Parathyroid adenoma (tissue), 2 donors: ENCODE data around the gene GOLPH3.
"Not testable (repeated sequence)": the region's sequence is repeated elsewhere in the genome, so short reads cannot be mapped to it uniquely, and the experiment has no call there.

Source experiments
- H2AFZ ChIP-seq: fragments of 300-600 bp; sonication (generic); one replicate; pipeline ENCODE4 v1.7.0; 2017; ENCODE audit warnings: antibody characterized with exemption, mild to moderate bottlenecking
- H3K27ac ChIP-seq: fragments of 300-600 bp; sonication (generic); one replicate; pipeline ENCODE4 v1.7.0; 2017
- H3K27me3 ChIP-seq: fragments of 300-600 bp; sonication (generic); one replicate; pipeline ENCODE4 v1.7.0; 2017; ENCODE audit warnings: low read length; ENCODE audit not compliant: control insufficient read depth, insufficient read depth
- H3K36me3 ChIP-seq: fragments of 300-600 bp; sonication (generic); one replicate; pipeline ENCODE4 v1.7.0; 2017; ENCODE audit warnings: low read length; ENCODE audit not compliant: control insufficient read depth, insufficient read depth
- H3K4me1 ChIP-seq: fragments of 300-600 bp; sonication (generic); one replicate; pipeline ENCODE4 v1.7.0; 2017; ENCODE audit warnings: control low read depth
- H3K4me2 ChIP-seq: fragments of 300-600 bp; sonication (generic); one replicate; pipeline ENCODE4 v1.7.0; 2017; ENCODE audit warnings: low read length
- H3K4me3 ChIP-seq: fragments of 300-600 bp; sonication (generic); one replicate; pipeline ENCODE4 v1.7.0; 2017; ENCODE audit warnings: low read depth, low read length
- H3K79me2 ChIP-seq: fragments of 300-600 bp; sonication (generic); one replicate; pipeline ENCODE4 v1.7.0; 2017; ENCODE audit warnings: control low read depth
- H3K9ac ChIP-seq: fragments of 300-600 bp; sonication (generic); one replicate; pipeline ENCODE4 v1.7.0; 2017; ENCODE audit warnings: mild to moderate bottlenecking
- H3K9me3 ChIP-seq: fragments of 300-600 bp; sonication (generic); one replicate; pipeline ENCODE4 v1.7.0; 2017; ENCODE audit warnings: low read length; ENCODE audit not compliant: control insufficient read depth
- CTCF ChIP-seq: fragments of 300-600 bp; sonication (generic); IDR thresholded peaks from one replicate; pipeline ENCODE4 v1.7.0; 2017; ENCODE audit warnings: antibody characterized with exemption, mild to moderate bottlenecking
- donor health status: primary hyperparathyroidism.

Gene GOLPH3

GRCh38 chr5:32126691-32127090 is 47.4 kb downstream of the GOLPH3 start:
- no peak overlapping the region for H3K9ac ChIP-seq
- H3K9me3 ChIP-seq = no peaks in the 10 kb centered on the region
- no peaks in the 10 kb centered on the region for H3K36me3 ChIP-seq
- H3K4me3 ChIP-seq = no peak overlapping the region
- no peaks in the 10 kb centered on the region for H3K27me3 ChIP-seq
- no peak overlapping the region for H3K27ac ChIP-seq
- H3K4me2 ChIP-seq = no peak overlapping the region
- TF ChIP-seq CTCF = no peak
- H3K4me1 ChIP-seq = no peaks in the 10 kb centered on the region
- H2AFZ ChIP-seq = no peak overlapping the region
- H3K79me2 ChIP-seq = peaks cover 10% of the 10 kb centered on the region

GRCh38 chr5:32123889-32124676 is 50.0 kb downstream of the GOLPH3 start:
- H3K27ac ChIP-seq = no peak overlapping the region
- no peaks in the 10 kb centered on the region for H3K9me3 ChIP-seq
- no peaks in the 10 kb centered on the region for H3K27me3 ChIP-seq
- H3K36me3 ChIP-seq = no peaks in the 10 kb centered on the region
- no peak overlapping the region for H3K4me3 ChIP-seq
- H3K4me1 ChIP-seq = no peaks in the 10 kb centered on the region
- H3K79me2 ChIP-seq = peaks cover 12% of the 10 kb centered on the region
- H3K9ac ChIP-seq = no peak overlapping the region
- H3K4me2 ChIP-seq = no peak overlapping the region
- no peak overlapping the region for H2AFZ ChIP-seq
- TF ChIP-seq CTCF = no peak

GRCh38 chr5:32123058-32123805 is 50.9 kb downstream of the GOLPH3 start:
- TF ChIP-seq CTCF = no peak
- Histone ChIP-seq H2AFZ (no peak overlapping the region), H3K27ac (no peak overlapping the region), H3K4me1 (no peaks in the 10 kb centered on the region), H3K27me3 (no peaks in the 10 kb centered on the region), H3K36me3 (no peaks in the 10 kb centered on the region), H3K4me2 (no peak overlapping the region), H3K79me2 (peaks cover 9% of the 10 kb centered on the region), H3K4me3 (no peak overlapping the region), H3K9ac (no peak overlapping the region), H3K9me3 (no peaks in the 10 kb centered on the region)

GRCh38 chr5:32118922-32119321 is 55.2 kb downstream of the GOLPH3 start:
- not testable (repeated sequence) for H3K36me3 ChIP-seq, H3K4me3 ChIP-seq, H3K27me3 ChIP-seq, H3K79me2 ChIP-seq, H3K27ac ChIP-seq, H3K9me3 ChIP-seq, H3K4me1 ChIP-seq, H2AFZ ChIP-seq, H3K4me2 ChIP-seq, H3K9ac ChIP-seq

GRCh38 chr5:32116574-32117313 is 57.4 kb downstream of the GOLPH3 start:
- no peaks in the 10 kb centered on the region for H3K27me3 ChIP-seq
- peaks cover 7% of the 10 kb centered on the region for H3K79me2 ChIP-seq
- no peaks in the 10 kb centered on the region for H3K36me3 ChIP-seq
- no peak overlapping the region for H3K4me2 ChIP-seq
- H3K9ac ChIP-seq = no peak overlapping the region
- H3K4me3 ChIP-seq = no peak overlapping the region
- no peaks in the 10 kb centered on the region for H3K4me1 ChIP-seq
- TF ChIP-seq CTCF = no peak
- no peaks in the 10 kb centered on the region for H3K9me3 ChIP-seq
- no peak overlapping the region for H3K27ac ChIP-seq
- H2AFZ ChIP-seq = no peak overlapping the region
